Measurements from ENCODE around the gene FURIN.
"Not testable (repeated sequence)": the region's sequence is repeated elsewhere in the genome, so short reads cannot be mapped to it uniquely, and the experiment has no call there.

FURIN gene

DNA sequence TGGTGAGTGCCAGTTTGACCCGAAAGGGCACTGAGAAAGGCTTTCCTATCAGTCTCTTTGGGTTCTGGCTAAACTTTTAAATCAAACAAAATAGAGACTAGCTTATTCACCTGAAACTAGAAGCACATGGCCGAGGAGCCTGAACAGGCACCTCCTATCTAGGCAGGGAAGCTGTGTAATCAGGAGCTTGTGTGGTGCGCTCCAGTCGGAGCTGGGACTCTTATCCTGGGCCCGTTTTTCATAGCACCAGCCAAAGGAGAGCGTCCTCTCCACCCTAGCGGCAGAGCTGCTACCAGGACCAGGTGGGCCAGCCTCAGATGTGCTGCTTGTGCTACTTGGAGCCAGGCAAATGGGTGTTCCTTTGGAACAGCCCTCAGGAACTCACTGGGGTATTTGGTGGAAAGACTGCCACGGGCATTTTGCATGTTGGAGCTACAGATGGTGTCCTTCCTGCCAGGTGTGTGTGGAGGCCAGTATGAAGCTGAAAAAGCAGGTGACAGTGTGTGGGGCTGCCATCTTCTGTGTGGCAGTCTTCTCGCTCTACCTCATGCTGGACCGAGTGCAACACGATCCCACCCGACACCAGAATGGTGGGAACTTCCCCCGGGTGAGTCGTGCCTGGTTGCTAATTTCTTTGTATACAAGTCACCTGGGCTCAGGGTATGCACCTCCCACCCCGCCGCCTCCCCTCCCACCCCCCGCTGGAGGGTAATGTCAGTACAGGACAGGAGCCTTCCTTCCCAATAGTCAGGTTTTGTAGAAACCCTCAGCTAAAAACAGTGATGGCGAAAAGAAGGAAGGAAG lies 35.5 kb downstream of the FURIN start:
- DNase-seq: no peak

DNA sequence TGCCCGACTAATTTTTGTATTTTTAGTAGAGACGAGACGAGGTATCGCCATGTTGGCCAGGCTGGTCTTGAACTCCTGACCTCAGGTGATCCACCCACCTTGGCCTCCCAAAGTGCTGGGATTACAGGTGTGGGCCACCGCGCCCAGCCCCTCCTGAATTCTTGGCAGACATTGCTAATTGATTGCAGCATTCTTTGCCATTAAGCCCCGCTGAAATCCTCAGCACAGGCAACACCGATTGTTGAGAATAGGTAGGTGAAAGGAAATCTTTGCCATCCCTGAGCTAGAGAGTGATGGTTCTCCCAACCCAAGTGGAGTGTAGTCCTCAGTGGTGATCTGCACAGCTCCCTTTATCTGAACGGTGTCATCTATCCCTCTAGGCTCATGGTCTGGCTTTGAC lies 36.4 kb downstream of the FURIN start:
- no peak for DNase-seq

DNA sequence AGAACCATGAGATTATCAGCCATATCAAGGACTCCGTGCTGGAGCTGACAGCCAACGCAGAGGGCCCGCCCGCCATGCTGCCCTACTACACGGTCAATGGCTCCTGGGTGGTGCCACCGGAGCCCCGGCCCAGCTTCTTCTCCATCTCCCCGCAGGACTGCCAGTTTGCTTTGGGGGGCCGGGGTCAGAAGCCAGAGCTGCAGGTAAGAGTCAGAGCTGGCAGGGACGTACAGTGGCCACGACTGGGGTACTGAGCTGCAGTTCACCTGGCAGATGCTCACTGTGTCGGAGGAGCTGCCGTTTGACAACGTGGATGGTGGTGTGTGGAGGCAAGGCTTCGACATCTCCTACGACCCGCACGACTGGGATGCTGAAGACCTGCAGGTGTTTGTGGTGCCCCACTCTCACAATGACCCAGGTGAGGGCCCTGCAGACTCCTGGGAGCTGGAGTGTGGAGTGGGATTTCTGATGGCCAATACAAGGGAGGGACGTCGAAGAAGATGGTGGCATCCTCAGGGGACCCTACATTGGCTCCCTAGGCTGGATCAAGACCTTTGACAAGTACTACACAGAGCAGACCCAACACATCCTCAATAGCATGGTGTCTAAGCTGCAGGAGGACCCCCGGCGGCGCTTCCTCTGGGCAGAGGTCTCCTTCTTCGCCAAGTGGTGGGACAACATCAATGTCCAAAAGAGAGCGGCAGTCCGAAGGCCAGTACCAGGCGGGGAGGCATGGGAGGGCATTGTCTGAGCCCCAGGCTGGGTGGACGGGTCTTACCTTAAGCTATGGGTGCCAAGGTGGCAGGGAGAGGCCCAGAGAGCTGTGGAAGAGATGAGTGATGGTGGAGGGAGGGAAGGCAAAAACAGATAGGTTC lies 37.2 kb downstream of the FURIN start:
- DNase-seq: no peak

DNA sequence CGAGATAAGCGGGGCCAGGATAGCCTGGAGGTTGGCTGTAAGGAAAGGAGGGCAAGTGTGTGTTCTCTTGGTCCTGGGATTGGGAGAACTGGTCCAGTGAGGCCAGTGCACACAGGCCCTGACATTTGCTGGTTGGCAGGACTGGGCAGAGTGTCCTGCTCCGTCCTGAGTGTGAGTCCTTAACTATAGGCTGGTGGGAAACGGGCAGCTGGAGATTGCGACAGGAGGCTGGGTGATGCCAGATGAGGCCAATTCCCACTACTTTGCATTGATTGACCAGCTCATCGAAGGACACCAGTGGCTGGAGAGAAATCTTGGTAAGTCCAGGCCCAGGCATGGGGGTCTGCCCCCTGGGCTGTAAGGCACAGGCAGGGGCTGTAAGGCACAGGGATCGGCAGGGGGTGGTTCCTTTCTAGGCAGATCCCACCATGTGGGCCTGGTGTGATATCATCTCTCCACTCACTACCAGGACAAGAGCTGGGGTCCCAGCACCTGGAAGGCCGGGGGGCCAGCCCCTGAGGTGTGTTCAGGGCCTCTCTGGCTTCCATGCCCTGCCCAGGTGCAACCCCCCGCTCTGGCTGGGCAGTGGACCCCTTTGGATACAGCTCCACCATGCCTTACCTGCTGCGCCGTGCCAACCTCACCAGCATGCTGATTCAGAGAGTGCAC lies 37.9 kb downstream of the FURIN start:
- no peak for DNase-seq

DNA sequence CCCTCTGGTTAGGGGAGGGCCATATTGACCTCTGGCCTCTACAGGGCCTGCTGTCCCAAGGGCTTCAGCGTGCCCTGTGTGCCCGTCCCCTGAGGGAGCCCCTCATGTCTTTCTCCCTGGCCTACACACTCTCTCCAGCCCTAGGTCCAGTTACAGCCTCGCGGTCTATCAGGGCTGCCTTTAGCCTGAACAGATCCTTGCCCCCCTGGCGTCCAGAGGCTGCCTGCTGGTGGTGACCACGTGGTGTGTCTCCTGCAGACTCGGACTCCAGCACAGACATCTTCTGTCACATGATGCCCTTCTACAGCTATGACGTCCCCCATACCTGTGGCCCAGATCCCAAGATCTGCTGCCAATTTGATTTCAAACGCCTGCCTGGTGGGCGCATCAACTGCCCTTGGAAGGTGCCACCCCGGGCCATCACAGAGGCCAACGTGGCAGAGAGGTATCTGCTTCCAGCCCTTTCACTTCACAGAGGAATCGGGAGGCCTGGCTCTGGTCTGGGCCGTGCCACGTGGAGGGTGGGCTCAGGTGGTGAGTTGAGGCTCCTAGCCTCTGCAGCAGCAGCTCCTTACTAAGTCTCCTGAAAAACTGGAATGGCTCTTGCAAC lies 38.8 kb downstream of the FURIN start:
- no peak for DNase-seq

DNA sequence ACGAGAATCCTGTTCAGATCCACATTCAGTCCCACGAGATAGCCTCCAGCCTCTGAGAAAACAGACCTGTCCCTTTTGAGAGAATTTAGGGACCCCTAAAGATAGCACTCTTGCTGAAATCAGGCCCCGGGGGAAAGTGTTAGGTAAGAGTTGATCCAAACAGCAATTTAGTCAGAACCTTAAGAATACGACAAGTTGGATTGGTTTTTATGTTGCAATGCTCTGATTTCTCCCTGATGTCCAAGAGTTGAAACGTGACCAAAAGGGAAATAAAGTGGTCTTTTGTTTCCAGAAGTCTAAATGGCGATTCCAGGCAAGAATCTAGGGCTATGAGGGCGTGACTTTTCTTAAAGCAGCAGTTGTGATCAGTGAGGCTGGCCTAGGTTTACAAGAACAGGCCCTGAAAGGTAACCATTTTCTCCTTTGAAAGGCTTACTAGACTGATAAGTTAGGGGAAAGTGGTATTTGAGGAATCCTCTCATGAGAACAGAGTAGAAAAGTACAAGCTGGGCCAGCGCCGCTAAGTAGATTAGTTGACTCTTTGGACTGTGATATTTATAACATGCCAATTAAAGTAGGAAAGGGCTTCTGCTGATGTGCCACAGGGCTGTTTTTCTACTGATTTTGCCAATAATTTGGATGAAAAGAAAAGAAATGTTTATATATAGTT lies 39.6 kb downstream of the FURIN start:
- no peak for DNase-seq

DNA sequence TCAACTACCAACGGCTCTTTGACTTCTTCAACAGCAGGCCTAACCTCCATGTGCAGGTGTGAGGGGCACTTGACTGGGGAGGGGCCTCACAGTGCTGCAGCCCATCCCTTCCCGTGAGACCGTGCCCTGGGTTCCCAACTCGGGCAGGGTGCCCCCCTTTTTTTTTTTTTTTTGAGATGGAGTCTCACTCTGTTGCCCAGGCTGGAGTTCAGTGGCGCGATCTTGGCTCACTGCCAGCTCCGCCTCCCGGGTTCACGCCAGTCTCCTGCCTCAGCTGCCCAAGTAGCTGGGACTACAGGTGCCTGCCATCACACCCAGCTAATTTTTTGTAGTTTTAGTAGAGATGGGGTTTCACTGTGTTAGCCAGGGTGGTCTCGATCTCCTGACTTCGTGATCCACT lies 41.1 kb downstream of the FURIN start:
- not testable (repeated sequence) for DNase-seq

DNA sequence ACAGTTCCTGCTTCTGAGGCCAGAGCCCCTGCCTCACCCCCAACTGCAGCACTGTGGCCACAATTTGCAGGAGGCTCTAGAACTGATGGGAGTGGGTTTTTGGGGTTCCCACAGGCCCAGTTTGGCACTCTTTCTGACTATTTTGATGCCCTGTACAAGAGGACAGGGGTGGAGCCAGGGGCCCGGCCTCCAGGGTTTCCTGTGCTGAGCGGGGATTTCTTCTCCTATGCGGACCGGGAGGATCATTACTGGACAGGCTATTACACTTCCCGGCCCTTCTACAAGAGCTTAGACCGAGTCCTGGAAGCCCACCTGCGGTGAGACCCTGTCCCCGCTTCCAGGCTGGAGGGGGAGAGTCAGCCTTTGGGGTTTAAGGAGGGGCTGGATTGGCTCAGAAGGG lies 41.6 kb downstream of the FURIN start:
- DNase-seq: no peak

DNA sequence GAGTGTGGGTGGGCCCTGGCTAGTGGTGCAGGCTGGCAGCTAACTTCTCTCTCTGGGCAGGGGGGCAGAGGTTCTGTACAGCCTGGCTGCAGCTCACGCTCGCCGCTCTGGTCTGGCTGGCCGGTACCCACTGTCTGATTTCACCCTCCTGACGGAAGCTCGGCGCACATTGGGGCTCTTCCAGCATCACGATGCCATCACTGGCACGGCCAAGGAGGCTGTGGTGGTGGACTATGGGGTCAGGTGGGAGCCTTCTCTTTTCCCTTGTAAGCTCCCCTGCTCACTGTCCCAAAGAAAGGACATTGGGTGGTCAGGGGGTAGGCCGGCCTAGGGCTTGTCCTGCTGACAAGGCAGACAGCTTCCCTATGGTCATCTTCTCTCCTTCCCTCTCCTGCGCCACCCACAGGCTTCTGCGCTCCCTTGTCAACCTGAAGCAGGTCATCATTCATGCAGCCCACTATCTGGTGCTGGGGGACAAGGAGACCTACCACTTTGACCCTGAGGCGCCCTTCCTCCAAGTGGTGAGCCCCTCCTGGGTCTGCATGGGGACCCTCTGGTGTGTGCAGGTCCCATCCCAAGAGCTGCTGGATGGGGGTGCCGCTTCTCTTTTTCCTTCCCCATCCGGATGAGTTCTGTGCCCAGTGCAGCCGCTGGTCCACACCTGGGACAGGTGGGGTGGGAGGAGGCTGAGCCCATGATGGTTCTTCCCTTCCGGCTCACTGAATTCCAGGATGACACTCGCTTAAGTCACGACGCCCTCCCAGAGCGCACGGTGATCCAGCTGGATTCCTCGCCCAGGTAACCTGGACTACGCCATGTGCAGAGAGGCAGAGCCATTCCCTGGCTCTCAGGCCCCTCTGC lies 42.3 kb downstream of the FURIN start:
- DNase-seq: no peak

DNA sequence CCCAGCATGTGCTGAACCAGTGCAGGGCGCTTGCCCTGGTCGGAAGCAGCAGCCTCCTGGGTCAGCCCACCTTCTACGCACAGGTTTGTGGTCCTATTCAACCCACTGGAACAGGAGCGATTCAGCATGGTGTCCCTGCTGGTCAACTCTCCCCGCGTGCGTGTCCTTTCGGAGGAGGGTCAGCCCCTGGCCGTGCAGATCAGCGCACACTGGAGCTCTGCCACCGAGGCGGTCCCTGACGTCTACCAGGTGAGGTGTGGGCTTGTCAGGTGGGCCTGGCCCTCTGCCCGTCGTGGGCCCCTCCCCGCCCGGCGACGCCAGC lies 42.9 kb downstream of the FURIN start:
- no peak for DNase-seq

DNA sequence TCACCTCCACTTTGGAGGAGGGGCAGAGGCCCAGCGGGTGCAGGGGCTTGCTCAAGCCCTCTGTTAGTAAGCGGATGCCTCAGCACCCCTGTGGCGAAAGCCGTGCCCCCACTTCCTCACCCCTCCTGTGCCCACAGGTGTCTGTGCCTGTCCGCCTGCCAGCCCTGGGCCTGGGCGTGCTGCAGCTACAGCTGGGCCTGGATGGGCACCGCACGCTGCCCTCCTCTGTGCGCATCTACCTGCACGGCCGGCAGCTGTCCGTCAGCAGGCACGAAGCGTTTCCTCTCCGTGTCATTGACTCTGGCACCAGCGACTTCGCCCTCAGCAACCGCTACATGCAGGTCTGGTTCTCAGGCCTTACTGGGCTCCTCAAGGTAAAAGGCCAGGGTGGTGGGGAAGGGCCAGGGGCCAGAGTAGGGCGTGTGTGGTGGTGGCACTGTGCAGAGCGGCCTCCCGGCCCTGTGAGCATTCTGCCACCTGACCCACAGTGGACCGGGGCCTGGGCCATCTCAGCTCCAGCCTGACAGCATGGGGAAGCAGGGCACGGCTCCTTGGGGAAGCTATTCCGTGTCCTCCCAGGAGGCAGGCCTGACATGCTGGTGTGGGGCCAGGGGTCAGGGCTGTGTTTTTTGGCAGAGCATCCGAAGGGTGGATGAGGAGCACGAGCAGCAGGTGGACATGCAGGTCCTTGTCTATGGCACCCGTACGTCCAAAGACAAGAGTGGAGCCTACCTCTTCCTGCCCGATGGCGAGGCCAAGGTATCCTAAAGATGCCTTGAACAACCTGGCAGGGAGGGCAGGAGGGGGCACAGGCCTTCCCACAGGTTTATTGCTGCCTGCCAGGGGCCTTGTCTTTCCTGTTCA lies 43.8 kb downstream of the FURIN start:
- DNase-seq: no peak

DNA sequence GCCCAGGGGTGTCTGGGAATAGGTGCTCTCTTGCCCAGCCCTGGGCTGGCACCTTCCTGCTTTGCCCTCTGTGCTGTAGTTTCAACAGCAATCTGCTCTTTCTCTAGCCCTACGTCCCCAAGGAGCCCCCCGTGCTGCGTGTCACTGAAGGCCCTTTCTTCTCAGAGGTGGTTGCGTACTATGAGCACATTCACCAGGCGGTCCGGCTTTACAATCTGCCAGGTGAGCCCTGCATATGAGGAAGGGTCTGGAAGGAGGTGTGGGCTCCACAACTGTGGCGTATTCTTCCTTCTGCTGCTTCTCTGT lies 44.3 kb downstream of the FURIN start:
- no peak for DNase-seq

DNA sequence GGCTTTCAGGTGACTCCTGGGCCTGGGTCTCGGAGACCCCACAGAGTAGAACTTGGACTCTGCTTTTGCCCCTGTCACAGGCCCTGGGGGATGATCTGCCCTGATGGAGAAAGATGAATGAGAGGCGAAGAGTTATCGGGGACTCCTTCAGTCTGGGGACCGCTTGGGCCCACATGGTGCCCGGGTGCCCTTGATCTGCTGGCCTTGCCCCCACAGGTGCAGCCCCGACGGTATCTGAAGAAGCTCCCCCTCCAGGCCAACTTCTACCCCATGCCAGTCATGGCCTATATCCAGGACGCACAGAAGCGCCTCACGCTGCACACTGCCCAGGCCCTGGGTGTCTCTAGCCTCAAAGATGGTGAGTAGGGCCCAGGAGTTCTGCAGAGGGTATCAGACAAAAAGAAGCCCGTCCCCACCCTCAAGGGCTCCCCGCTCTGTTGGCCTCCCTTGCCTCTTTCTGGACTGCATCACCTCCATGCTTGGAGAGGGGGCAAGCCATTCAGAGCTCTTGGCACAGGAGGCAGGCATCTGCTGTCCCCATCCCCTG lies 45.1 kb downstream of the FURIN start:
- DNase-seq: no peak

DNA sequence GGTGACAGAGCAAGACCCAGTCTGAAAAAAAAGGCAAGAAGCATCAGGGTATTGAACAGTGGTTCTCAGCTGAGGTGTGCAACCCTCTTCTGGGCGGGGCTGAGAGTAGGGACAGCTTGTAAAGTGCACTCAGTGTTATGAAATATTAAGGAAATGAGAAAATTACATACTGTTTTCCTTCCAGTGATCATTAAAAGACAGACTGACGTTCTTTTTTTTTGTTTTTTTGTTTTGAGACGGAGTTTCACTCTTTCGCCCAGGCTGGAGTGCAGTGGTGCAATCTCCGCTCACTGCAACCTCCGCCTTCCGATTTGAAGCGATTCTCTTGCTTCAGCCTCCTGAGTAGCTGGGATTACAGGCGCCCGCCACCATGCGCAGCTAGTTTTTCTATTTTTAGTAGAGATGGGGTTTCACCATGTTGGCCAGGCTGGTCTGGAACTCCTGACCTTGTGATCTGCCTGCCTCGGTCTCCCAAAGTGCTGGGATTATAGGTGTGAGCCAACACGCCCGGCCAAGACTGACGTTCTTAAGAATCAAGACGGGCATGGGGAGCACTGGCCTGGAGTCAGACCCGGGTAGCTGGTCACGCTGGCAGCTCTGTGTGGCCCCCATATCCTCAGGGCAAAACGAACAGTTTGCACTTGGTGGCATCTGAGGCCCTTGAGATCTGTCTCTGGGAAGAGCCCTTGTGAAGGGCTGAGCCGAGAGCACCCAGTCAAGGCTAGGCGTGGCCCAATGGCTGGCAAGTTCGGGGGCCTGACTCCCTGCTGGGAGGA lies 46.1 kb downstream of the FURIN start:
- no peak for DNase-seq

DNA sequence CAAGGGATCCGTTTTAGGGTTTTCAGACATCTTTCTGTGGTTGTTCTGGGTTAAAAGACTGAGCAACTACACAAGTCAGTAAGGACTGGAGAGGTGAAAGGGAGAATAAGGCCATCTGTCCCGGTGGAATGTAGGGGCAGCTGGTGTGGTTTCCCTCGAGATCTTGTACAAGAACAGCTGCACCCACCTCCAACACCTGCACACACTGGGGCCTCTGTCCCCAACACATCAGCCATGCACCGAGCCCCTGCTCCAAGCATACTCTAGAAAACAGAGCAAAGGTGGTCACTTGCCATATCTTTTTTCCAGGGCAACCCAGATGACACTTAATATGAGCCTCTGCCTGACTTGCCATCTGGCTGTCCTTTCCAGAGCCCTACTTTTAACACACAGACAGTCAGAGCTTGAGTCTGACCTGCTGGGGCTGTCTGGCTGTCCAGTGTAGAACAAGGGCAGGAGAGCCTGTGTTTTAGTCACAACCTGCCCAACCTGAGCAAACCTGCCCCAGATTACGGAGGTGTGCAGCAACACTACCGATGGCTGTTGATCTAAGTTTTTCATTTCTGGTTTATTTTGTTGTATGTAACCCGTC lies 46.9 kb downstream of the FURIN start:
- DNase-seq: no peak

DNA sequence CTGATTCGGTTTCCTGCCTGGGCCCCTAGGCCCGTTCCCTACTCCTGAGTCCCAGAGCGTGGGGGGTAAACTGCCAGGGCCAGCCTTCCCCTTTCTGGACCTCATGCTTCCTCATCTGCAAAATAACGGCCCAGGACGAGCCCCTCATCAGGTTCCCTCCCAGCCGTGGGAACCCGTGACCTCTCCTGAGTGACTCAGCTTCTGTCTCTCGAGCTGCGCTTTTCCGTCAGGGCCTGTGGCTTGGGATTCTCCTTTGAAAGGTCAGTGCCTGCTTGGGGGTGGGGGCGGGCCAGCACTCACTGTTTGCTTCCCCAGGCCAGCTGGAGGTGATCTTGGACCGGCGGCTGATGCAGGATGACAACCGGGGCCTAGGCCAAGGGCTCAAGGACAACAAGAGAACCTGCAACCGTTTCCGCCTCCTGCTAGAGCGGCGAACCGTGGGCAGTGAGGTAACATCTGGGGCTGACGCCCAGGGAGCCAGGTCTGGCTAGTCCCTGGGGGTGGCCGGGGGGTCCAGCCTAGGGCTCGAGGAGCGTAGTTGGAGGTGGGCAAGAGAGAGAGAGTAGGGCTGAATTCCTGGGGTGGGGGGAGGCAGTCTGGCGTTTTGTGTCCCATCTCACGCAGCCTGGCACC lies 47.5 kb downstream of the FURIN start:
- DNase-seq: peak in 1 of 2 donors; percentile 73

DNA sequence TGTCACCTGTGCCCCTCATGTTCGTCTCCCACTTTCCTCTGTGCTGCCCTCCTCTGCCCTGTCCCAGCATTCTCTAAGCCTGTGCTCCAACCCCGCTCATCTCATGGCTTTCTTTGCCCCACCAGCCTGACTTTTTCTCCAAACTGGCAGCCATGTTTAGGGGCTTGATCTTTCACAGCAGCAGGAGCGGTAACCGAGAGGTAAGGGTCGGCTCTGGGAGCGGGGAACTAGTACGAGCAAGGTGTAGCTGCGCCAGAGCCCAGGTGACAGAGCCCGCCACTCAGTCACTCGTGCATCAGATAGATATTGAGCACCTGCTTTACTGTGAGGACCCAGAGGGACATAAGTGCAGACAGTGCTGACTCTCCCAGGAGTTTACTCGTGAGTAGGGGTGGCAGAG lies 48.1 kb downstream of the FURIN start:
- DNase-seq: no peak

DNA sequence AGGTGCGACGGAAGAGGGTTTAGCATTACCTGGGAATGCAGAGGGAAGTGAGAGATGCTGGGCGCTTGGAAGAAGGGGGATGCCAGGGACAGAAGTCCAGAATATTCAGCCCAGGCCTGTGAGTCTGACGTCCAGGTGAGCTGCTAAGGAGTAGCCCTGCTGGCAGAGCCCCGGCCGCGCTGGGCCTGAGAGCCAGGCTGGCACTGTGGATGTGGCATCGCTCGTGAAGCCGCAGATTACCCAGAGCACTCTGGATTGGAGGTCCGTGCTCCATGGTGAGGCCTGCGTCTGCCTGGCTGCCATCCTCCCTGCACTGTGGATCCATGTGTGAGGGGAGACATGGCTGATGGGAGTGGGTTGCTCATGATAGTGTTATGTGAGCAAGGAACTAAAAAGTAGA lies 49.2 kb downstream of the FURIN start:
- DNase-seq: no peak

Data from CD4-positive, alpha-beta T cell treated with Interleukin-4 for 1 hour (primary cell).